HepG2 (cell line): ENCODE results near the gene MMP17. TPM values are rescaled to one million over a fixed set of nuclear protein-coding genes. Genes with fewer than 3 reads are reported as not detected.

Source experiments
- ATAC-seq: fragments of 200-7000 bp; cut with Tn5 transposase; 3 replicates; pipeline ENCODE4 v1.9.1; 2020; ENCODE audit warnings: mild to moderate bottlenecking, moderate library complexity
- BruUV-seq: library from RNA; stranded (reverse); fragments of 400-500 nt; replicated peaks from 2 replicates; lab custom pipeline; 2021; lab: Mats Ljungman, UMichigan
- CTCF ChIA-PET: fragments of 300-600 bp; formaldehyde crosslinking; extraction: SDS; loops from one replicate; lab custom pipeline; 2021; ENCODE audit warnings: low total read pairs, inconsistent platforms, low intra/inter-chr PET ratio; lab: Yijun Ruan, JAX
- POLR2A ChIA-PET: fragments of 350-600 bp; sonication (Branson Sonifier 250); formaldehyde crosslinking; loops from one replicate; lab custom pipeline; 2020; ENCODE audit warnings: antibody characterized with exemption, inconsistent platforms; lab: Yijun Ruan, JAX
- DNase-seq: peaks from one replicate; pipeline ENCODE4 v3.0.0-alpha.2; 2015; ENCODE audit warnings: low spot score
- FAIRE-seq: peaks from 3 replicates; lab custom pipeline; 2011; peaks lifted over from hg19 to GRCh38; lab: Jason Lieb, UNC
- H2AFZ ChIP-seq: one replicate; pipeline ENCODE4 v1.6.1; 2011; ENCODE audit warnings: low read length, inconsistent platforms
- H3K27ac ChIP-seq: fragments of 300-600 bp; 3 replicates; pipeline ENCODE4 v1.8.0; 2011; ENCODE audit warnings: mixed run types, mild to moderate bottlenecking, mixed read lengths, low read length, inconsistent platforms; ENCODE audit not compliant: insufficient read depth; ENCODE audit errors: extremely low read length
- H3K27me3 ChIP-seq, 2 experiments: fragments of 200-600 bp in 1 of 2; 2 replicates in 1 of 2; 3 replicates in 1 of 2; pipeline versions ENCODE4 v1.6.0 to v1.8.0; 2011; ENCODE audit warnings: low read length in 2 of 2, mild to moderate bottlenecking in 2 of 2, moderate library complexity in 2 of 2, inconsistent platforms in 1 of 2; ENCODE audit not compliant: insufficient read depth in 2 of 2, control insufficient read depth in 1 of 2
- H3K36me3 ChIP-seq, 2 experiments: fragments of 200-600 bp in 1 of 2; replicated peaks in 1 of 2; 2 replicates in 1 of 2; 3 replicates in 1 of 2; pipeline versions ENCODE4 v1.5.1 to v1.8.0; 2011; ENCODE audit warnings: low read length in 2 of 2, inconsistent platforms in 1 of 2; ENCODE audit not compliant: insufficient read depth in 2 of 2, control insufficient read depth in 1 of 2
- H3K4me1 ChIP-seq: 2 replicates; pipeline ENCODE4 v1.5.1; 2012; ENCODE audit warnings: low read length, inconsistent platforms; ENCODE audit not compliant: insufficient read depth
- H3K4me2 ChIP-seq: 2 replicates; pipeline ENCODE4 v1.6.0; 2011; ENCODE audit warnings: low read depth, low read length, inconsistent platforms
- H3K4me3 ChIP-seq, 3 experiments: fragments of 200-600 bp in 1 of 3; sonication (generic), shearing (Covaris generic) in 1 of 3; replicated peaks in 1 of 3; 2 replicates each; pipeline ENCODE4 v1.5.1; 2011 to 2016; ENCODE audit warnings: low read length in 3 of 3, inconsistent platforms in 2 of 3, low read depth in 2 of 3, mild to moderate bottlenecking in 2 of 3, control low read depth in 1 of 3, mixed read lengths in 1 of 3; ENCODE audit not compliant: insufficient read depth in 1 of 3
- H3K79me2 ChIP-seq: one replicate; pipeline ENCODE4 v1.6.1; 2011; ENCODE audit warnings: low read length, inconsistent platforms; ENCODE audit not compliant: insufficient read depth
- H3K9ac ChIP-seq: 2 replicates; pipeline ENCODE4 v1.6.0; 2011; ENCODE audit warnings: mild to moderate bottlenecking, low read depth, low read length, inconsistent platforms; ENCODE audit not compliant: insufficient read depth
- H3K9me3 ChIP-seq: 2 replicates; pipeline ENCODE4 v1.5.1; 2012; ENCODE audit warnings: mild to moderate bottlenecking, low read length
- H4K20me1 ChIP-seq: 2 replicates; pipeline ENCODE4 v1.6.0; 2011; ENCODE audit warnings: inconsistent platforms, mild to moderate bottlenecking, low read length, moderate library complexity; ENCODE audit not compliant: insufficient read depth
- ATF6 ChIP-seq: sonication (generic); formaldehyde crosslinking; conservative IDR thresholded peaks from 2 replicates; pipeline ENCODE4 v1.4.0; 2020; ENCODE audit warnings: missing genetic modification reagents
- CEBPG ChIP-seq: IDR thresholded peaks from 2 replicates; pipeline ENCODE4 v1.6.1; 2016
- FOXA1 ChIP-seq, 2 experiments: fragments of 450-650 bp in 1 of 2; sonication (generic) in 1 of 2; formaldehyde crosslinking in 1 of 2; IDR thresholded peaks; 2 replicates each; pipeline versions ENCODE4 v1.4.0 to v1.6.1; 2016 to 2020; ENCODE audit warnings: missing genetic modification reagents in 1 of 2
- HNRNPK ChIP-seq: fragments of 200-400 bp; formaldehyde crosslinking; IDR thresholded peaks from 2 replicates; pipeline ENCODE4 v1.6.1; 2018; ENCODE audit warnings: low read length, low read depth, moderate library complexity, mild to moderate bottlenecking; ENCODE audit not compliant: poor library complexity, severe bottlenecking
- KDM4B ChIP-seq: sonication (generic); formaldehyde crosslinking; IDR thresholded peaks from 2 replicates; pipeline ENCODE4 v1.4.0; 2020; ENCODE audit warnings: missing genetic modification reagents
- KDM6A ChIP-seq: IDR thresholded peaks from 2 replicates; pipeline ENCODE4 v1.6.1; 2016; ENCODE audit warnings: low read depth
- MAFK ChIP-seq, 2 experiments: IDR thresholded peaks in 1 of 2; conservative IDR thresholded peaks in 1 of 2; 2 replicates each; pipeline ENCODE4 v1.6.1; 2011; ENCODE audit warnings: improper control_type of control experiment in 2 of 2, low read length in 2 of 2
- MATR3 ChIP-seq: sonication (generic); formaldehyde crosslinking; IDR thresholded peaks from 2 replicates; pipeline ENCODE4 v1.4.0; 2020; ENCODE audit warnings: missing genetic modification reagents
- NR0B2 ChIP-seq: sonication (generic); formaldehyde crosslinking; IDR thresholded peaks from 2 replicates; pipeline ENCODE4 v1.4.0; 2020; ENCODE audit warnings: mild to moderate bottlenecking, missing genetic modification reagents
- PCBP2 ChIP-seq: fragments of 200-400 bp; formaldehyde crosslinking; optimal IDR thresholded peaks from 2 replicates; pipeline ENCODE3; 2018; ENCODE audit warnings: low read length, low read depth; ENCODE audit not compliant: poor library complexity, severe bottlenecking
- SOX5 ChIP-seq: IDR thresholded peaks from 2 replicates; pipeline ENCODE4 v1.6.1; 2016; ENCODE audit warnings: borderline replicate concordance
- SUZ12 ChIP-seq: fragments of 150-350 bp; IDR thresholded peaks from 2 replicates; pipeline ENCODE4 v1.6.1; 2014; ENCODE audit warnings: low read depth, low read length
- TEF ChIP-seq: sonication (generic); formaldehyde crosslinking; IDR thresholded peaks from 2 replicates; pipeline ENCODE4 v1.5.0; 2020; ENCODE audit warnings: missing genetic modification reagents
- ZNF460 ChIP-seq: sonication (generic); formaldehyde crosslinking; IDR thresholded peaks from 2 replicates; pipeline ENCODE4 v1.5.1; 2020; ENCODE audit warnings: missing genetic modification reagents, mild to moderate bottlenecking, borderline replicate concordance
- ZNF788 ChIP-seq: sonication (generic); formaldehyde crosslinking; IDR thresholded peaks from 2 replicates; pipeline ENCODE4 v1.5.0; 2020; ENCODE audit warnings: mild to moderate bottlenecking, missing genetic modification reagents, borderline replicate concordance
- ZNF839 ChIP-seq: sonication (generic); formaldehyde crosslinking; IDR thresholded peaks from 2 replicates; pipeline ENCODE4 v1.4.0; 2020; ENCODE audit warnings: missing genetic modification reagents, mild to moderate bottlenecking, borderline replicate concordance
- WGBS: methylation state at CpG from one replicate; pipeline ENCODE4 v1.1.6; 2017; ENCODE audit warnings: low lambda C conversion rate; 5-methylcytosine and 5-hydroxymethylcytosine counted together
- in situ Hi-C: cut with HindIII; loops from 2 replicates; pipeline ENCODE4 v1.10.0; 2017; ENCODE audit warnings: low pct_unique_long_range_greater_than_20kb; ENCODE audit not compliant: extremely low pct_ligation_motif_present
- intact Hi-C: fragments of 100-400 bp; cut with micrococcal nuclease; formaldehyde crosslinking; loops from one replicate; pipeline ENCODE4 v1.10.0; 2022; ENCODE audit not compliant: unreplicated experiment
- polyA plus RNA-seq, 8 experiments: library from polyadenylated mRNA; depleted of rRNA in 3 of 8; stranded (reverse) in 7 of 8; unstranded in 1 of 8; fragments of >200 nt; fragmentation: Illumina TruSeq in 4 of 8; extraction: Trizol in 4 of 8; gene quantifications; 2 replicates each; pipeline versions ENCODE4 v1.2.1 to v1.2.3, GENCODE V29; 2011 to 2016; ENCODE audit warnings: low read depth in 4 of 8, missing spikeins in 1 of 8, mixed read lengths in 1 of 8; ENCODE audit not compliant: insufficient read depth in 1 of 8
- total RNA-seq, 5 experiments: library from RNA; depleted of rRNA; stranded (reverse); fragments of >200 nt; fragmentation: Illumina TruSeq; extraction: Trizol; gene quantifications; 2 replicates each; pipeline ENCODE4 v1.2.3, GENCODE V29; 2016; ENCODE audit warnings: low read depth in 1 of 5

Gene MMP17
- total and polyA plus RNA-seq, 2 of the 13 experiments (the other 11 are each of a cell fraction or from before 2014, with no cell fraction given): 0.55 to 0.80 TPM

GRCh38 chr12:131795064-131795463, 33.1 kb upstream of the MMP17 start:
- peaks cover 16 to 38% of the 10 kb centered on the region in 2 experiments; a peak in 4 of 5 replicates for H3K36me3 ChIP-seq
- H2AFZ ChIP-seq: no peak overlapping the region
- WGBS: 93% methylated on average over 9 of the region's 14 CpGs
- H3K27me3 ChIP-seq: no peaks in the 10 kb centered on the region
- H4K20me1 ChIP-seq: no peaks in the 10 kb centered on the region
- H3K4me1 ChIP-seq: no peaks in the 10 kb centered on the region
- intact Hi-C loops: no loop called here
- POLR2A ChIA-PET: no interaction called here
- no TSS peak for BruUV-seq
- FAIRE-seq (no peak), ATAC-seq (no peak), DNase-seq (no peak)
- H3K79me2 ChIP-seq: no peaks in the 10 kb centered on the region
- no peaks in the 10 kb centered on the region for H3K9me3 ChIP-seq
- in situ Hi-C loops: no loop called here
- H3K4me3 ChIP-seq: no peak overlapping the region
- H3K27ac ChIP-seq: no peak overlapping the region
- CTCF ChIA-PET: no interaction called here
- no peak overlapping the region for H3K4me2 ChIP-seq
- no peak for TF ChIP-seq FOXA1 (IDR thresholded peaks at IDR 0.05)
- TF ChIP-seq FOXA1 (CRISPR knock-in tag; IDR thresholded peaks at IDR 0.05): no peak
- TF ChIP-seq KDM6A (CRISPR knock-in tag): no peak
- TF ChIP-seq TEF (CRISPR knock-in tag): no peak
- no peak overlapping the region for H3K9ac ChIP-seq

- H3K9ac ChIP-seq: no peak overlapping the region
- no peaks in the 10 kb centered on the region for H3K9me3 ChIP-seq
- ChIA-PET CTCF (no interaction called here), POLR2A (no interaction called here)
- no peak overlapping the region for H3K27ac ChIP-seq
- DNase-seq (no peak), ATAC-seq (no peak), FAIRE-seq (no peak)
- intact Hi-C loops: no loop called here
- no peaks in the 10 kb centered on the region for H4K20me1 ChIP-seq
- no peak overlapping the region for H2AFZ ChIP-seq
- TF ChIP-seq NR0B2 (no peak), CEBPG (CRISPR knock-in tag) (no peak), KDM4B (CRISPR knock-in tag) (no peak), HNRNPK (peak; percentile 32), MAFK (conservative IDR thresholded peaks at IDR 0.05 in 1 of 2, IDR thresholded peaks at IDR 0.05 in 1 of 2; ENCODE audit: low read length in 2 of 2) (no peak), SUZ12 (no peak), SOX5 (CRISPR knock-in tag) (no peak), ATF6 (no peak), ZNF460 (CRISPR knock-in tag) (no peak), ZNF788 (CRISPR knock-in tag) (no peak), ZNF839 (CRISPR knock-in tag) (no peak), PCBP2 (peak; percentile 29), MATR3 (CRISPR knock-in tag) (no peak)
- 93% methylated on average over 14 of the region's 15 CpGs for WGBS
- H3K27me3 ChIP-seq: no peaks in the 10 kb centered on the region
- H3K4me3 ChIP-seq: no peak overlapping the region
- in situ Hi-C loops: no loop called here
- H3K36me3 ChIP-seq: peaks cover 16 to 38% of the 10 kb centered on the region in 2 experiments; a peak in 4 of 5 replicates
- no peak overlapping the region for H3K4me2 ChIP-seq
- no peaks in the 10 kb centered on the region for H3K4me1 ChIP-seq
- BruUV-seq: no TSS peak
- no peaks in the 10 kb centered on the region for H3K79me2 ChIP-seq
These were observed 32.3 kb upstream of the MMP17 start for GRCh38 chr12:131795690-131796410.
